Measurements from ENCODE around the gene BORCS8. TPM values are rescaled to one million over a fixed set of nuclear protein-coding genes. Genes with fewer than 3 reads are reported as not detected.

Gene BORCS8
- total and polyA plus RNA-seq, 2 of the 4 experiments (the other 2 are of a cell fraction), result 16.7 to 33.9 TPM

- Histone ChIP-seq H2BK5ac (ENCODE audit: low read depth, low read length, poor library complexity, severe bottlenecking) (no peak overlapping the region), H3K4me2 (ENCODE audit: low read depth, low read length) (no peak overlapping the region), H3K4me1 (ENCODE audit: control insufficient read depth, insufficient read depth, low read length) (peaks cover 22% of the 10 kb centered on the region), H4K20me1 (ENCODE audit: insufficient read depth, low read length) (no peaks in the 10 kb centered on the region), H2AFZ (replicated peaks; ENCODE audit: low read length, poor library complexity) (no peak overlapping the region), H3K18ac (ENCODE audit: low read depth, low read length) (no peak overlapping the region), H2BK15ac (ENCODE audit: low read depth, low read length) (no peak overlapping the region), H3K36me3 (ENCODE audit: control insufficient read depth, insufficient read depth, low read length) (no peaks in the 10 kb centered on the region), H3K23ac (ENCODE audit: low read depth, low read length) (no peak overlapping the region), H2BK120ac (ENCODE audit: low read depth, low read length) (no peak overlapping the region), H4K5ac (ENCODE audit: low read depth, low read length) (no peak overlapping the region), H3K4me3 (ENCODE audit: insufficient read depth, low read depth, low read length) (no peak overlapping the region), H3K14ac (replicated peaks; ENCODE audit: low read depth, low read length) (no peak overlapping the region), H2BK20ac (ENCODE audit: low read depth, low read length) (no peak overlapping the region), H4K8ac (ENCODE audit: low read depth in 2 of 2, low read length in 2 of 2) (no peak overlapping the region), H3K9ac (ENCODE audit: low read depth, low read length) (no peak overlapping the region), H3K9me3 (ENCODE audit: control insufficient read depth, insufficient read depth, low read length) (no peaks in the 10 kb centered on the region), H3K27me3 (ENCODE audit: control insufficient read depth, insufficient read depth, low read length) (no peaks in the 10 kb centered on the region), H3K4ac (ENCODE audit: low read depth, low read length) (no peak overlapping the region), H3K9me1 (ENCODE audit: insufficient read depth, low read length) (peaks cover 11% of the 10 kb centered on the region), H2AK5ac (ENCODE audit: low read depth, low read length) (no peak overlapping the region), H3K79me1 (ENCODE audit: low read depth in 1 of 2, low read length in 2 of 2) (no peaks in the 10 kb centered on the region), H3K27ac (ENCODE audit: insufficient read depth, low read length) (no peak overlapping the region), H2AK9ac (replicated peaks; ENCODE audit: low read depth, low read length, poor library complexity) (no peak overlapping the region), H4K91ac (ENCODE audit: insufficient read depth, low read depth, low read length) (no peak overlapping the region), H3K56ac (ENCODE audit: extremely low read depth, insufficient read depth, low read length) (no peak overlapping the region)
- ChIA-PET POLR2A (ENCODE audit: unreplicated experiment) (interaction anchor here (0.6 kb wide), 1 partner anchor 22 kb away, joined by 4 read pairs; no protein-coding TSS in a partner anchor), CTCF (no interaction called here)
- 100% methylated on average over 1 of the region's 3 CpGs; no CpG with 5 or more reads in 1 of the 2 experiments for WGBS, 2 experiments (ENCODE audit: extremely low coverage in 2 of 2, insufficient read length in 1 of 2)
- ATAC-seq (ENCODE audit: low read depth) (no peak), DNase-seq (no peak)
- BruUV-seq (replicated peaks), result no TSS peak
- dilution Hi-C loops (cut with HindIII; ENCODE audit: low sequenced_read_pairs, unreplicated experiment), result no loop called here
- no peak for TF ChIP-seq BHLHE40 (IDR thresholded peaks at IDR 0.05; ENCODE audit: low read depth, low read length)
- TF ChIP-seq CTCF (conservative IDR thresholded peaks at IDR 0.05; ENCODE audit: low read depth, low read length), result no peak
- no peak for TF ChIP-seq SMC3 (IDR thresholded peaks at IDR 0.05; ENCODE audit: low read depth, low read length)
- in situ Hi-C loops (cut with MboI; ENCODE audit: low sequenced_read_pairs), result no loop called here
- intact Hi-C loops (cut with micrococcal nuclease), result no loop called here
These were observed 24.3 kb downstream of the BORCS8 start for GRCh38 chr19:19167612-19168011.

Measured in IMR-90 (cell line).